Transverse colon (tissue), 4 donors: ENCODE data around the gene SCTR.

ENCODE experiments used
- CTCF ChIP-seq, 5 experiments: fragments of 200-600 bp in 3 of 5; fragments of 450-650 bp in 2 of 5; sonication (generic) in 3 of 5; IDR thresholded peaks; 1 replicate in 2 of 5; 2 replicates in 3 of 5; pipeline ENCODE4 v1.5.1; 2016 to 2017; ENCODE audit warnings: antibody characterized with exemption in 5 of 5, inconsistent platforms in 3 of 5, mild to moderate bottlenecking in 2 of 5, moderate library complexity in 1 of 5
- EP300 ChIP-seq: sonication (generic); formaldehyde crosslinking; IDR thresholded peaks from one replicate; pipeline ENCODE4 v1.6.1; 2017; ENCODE audit warnings: antibody characterized with exemption, low read depth
- POLR2A ChIP-seq: fragments of 450-650 bp; IDR thresholded peaks from one replicate; pipeline ENCODE4 v1.6.1; 2016; ENCODE audit warnings: antibody characterized with exemption, mild to moderate bottlenecking, moderate library complexity
- POLR2AphosphoS5 ChIP-seq, 3 donors: sonication (generic); formaldehyde crosslinking; IDR thresholded peaks; one replicate each; pipeline ENCODE4 v1.6.1; 2016; ENCODE audit warnings: antibody characterized with exemption in 3 of 3

- TF ChIP-seq POLR2AphosphoS5 (IDR thresholded peaks at IDR 0.05) (no peak), CTCF (IDR thresholded peaks at IDR 0.05) (no peak), POLR2A (no peak), EP300 (no peak)
These were observed 33.6 kb downstream of the SCTR start for GRCh38 chr2:119490653-119491195.
